Hepatocyte (in vitro differentiated cells): ENCODE data around the gene RRAGC.

Experiments used
- EZH2 ChIP-seq: fragments of 200-600 bp; sonication (generic); IDR thresholded peaks from 2 replicates; pipeline ENCODE4 v1.6.1; 2016; ENCODE audit warnings: antibody characterized with exemption, mild to moderate bottlenecking, borderline replicate concordance
- EZH2phosphoT487 ChIP-seq: fragments of 200-600 bp; sonication (generic); IDR thresholded peaks from one replicate; pipeline ENCODE4 v1.6.1; 2018; ENCODE audit warnings: antibody characterized with exemption, mild to moderate bottlenecking, low read depth, moderate library complexity; ENCODE audit not compliant: unreplicated experiment, severe bottlenecking
- TF ChIP-seq, protein P1 (sequence below): fragments of 200-600 bp; sonication (generic); IDR thresholded peaks from 2 replicates; pipeline ENCODE4 v1.5.1; 2016; ENCODE audit warnings: antibody characterized with exemption, mild to moderate bottlenecking; ENCODE audit not compliant: poor library complexity

- TF ChIP-seq EZH2 (no peak), EZH2phosphoT487 (no peak)
- TF ChIP-seq, protein P1, sequence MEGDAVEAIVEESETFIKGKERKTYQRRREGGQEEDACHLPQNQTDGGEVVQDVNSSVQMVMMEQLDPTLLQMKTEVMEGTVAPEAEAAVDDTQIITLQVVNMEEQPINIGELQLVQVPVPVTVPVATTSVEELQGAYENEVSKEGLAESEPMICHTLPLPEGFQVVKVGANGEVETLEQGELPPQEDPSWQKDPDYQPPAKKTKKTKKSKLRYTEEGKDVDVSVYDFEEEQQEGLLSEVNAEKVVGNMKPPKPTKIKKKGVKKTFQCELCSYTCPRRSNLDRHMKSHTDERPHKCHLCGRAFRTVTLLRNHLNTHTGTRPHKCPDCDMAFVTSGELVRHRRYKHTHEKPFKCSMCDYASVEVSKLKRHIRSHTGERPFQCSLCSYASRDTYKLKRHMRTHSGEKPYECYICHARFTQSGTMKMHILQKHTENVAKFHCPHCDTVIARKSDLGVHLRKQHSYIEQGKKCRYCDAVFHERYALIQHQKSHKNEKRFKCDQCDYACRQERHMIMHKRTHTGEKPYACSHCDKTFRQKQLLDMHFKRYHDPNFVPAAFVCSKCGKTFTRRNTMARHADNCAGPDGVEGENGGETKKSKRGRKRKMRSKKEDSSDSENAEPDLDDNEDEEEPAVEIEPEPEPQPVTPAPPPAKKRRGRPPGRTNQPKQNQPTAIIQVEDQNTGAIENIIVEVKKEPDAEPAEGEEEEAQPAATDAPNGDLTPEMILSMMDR, result no peak
Observed at GRCh38 chr1:38858833-38859560, 575 bp downstream of the RRAGC start.
